ENCODE results near the gene GAS6. TPM values are rescaled to one million over a fixed set of nuclear protein-coding genes. Genes with fewer than 3 reads are reported as not detected.
"Not testable (repeated sequence)": the region's sequence is repeated elsewhere in the genome, so short reads cannot be mapped to it uniquely, and the experiment has no call there.

Gene GAS6
- total and polyA plus RNA-seq, 9 donors: 35.7 to 53.9 (median 42.6) TPM

GRCh38 chr13:113792886-113793717 lies 70.8 kb downstream of the GAS6 start:
- H3K9me3 ChIP-seq (replicated peaks; ENCODE audit: control insufficient read depth, low read depth, low read length): no peaks in the 10 kb centered on the region
- H3K4me3 ChIP-seq (ENCODE audit: low read length): no peak overlapping the region
- H3K27ac ChIP-seq (ENCODE audit: low read length): no peak overlapping the region
- 81% methylated on average over 23 of the region's 33 CpGs for WGBS (ENCODE audit: insufficient coverage)
- H3K27me3 ChIP-seq (ENCODE audit: control insufficient read depth, insufficient read depth, low read length): peaks cover 14% of the 10 kb centered on the region
- no peak for DNase-seq
- H3K4me1 ChIP-seq (ENCODE audit: control insufficient read depth, insufficient read depth, low read length): no peaks in the 10 kb centered on the region
- H3K36me3 ChIP-seq (ENCODE audit: control insufficient read depth, insufficient read depth, low read length): no peaks in the 10 kb centered on the region

DNA sequence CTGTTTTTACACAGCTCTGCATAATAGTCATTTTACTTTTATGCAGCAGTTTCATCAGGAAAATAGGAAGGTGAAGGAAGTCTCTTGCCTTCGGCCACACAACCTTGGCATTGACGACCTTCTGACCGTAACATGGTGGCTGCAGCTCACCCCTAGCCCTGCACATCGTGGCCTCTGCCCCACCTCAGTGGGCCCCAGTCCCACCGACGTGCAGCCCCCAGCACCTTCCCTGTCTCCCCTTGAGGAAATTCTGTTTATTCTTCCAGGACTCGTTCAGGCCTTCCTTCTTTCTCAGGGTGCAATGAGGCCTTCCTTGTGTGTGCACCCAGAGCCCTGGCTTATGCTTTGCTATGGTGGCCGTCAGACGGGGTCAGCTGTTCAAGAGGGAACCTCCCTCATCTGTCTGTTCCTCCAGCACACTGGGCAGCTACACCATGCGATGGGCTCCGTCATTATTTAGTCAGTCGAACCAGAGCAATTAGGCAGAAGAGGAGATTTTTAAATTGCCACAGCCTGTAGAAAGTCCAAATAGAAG lies 71.6 kb downstream of the GAS6 start:
- H3K36me3 ChIP-seq (ENCODE audit: control insufficient read depth, insufficient read depth, low read length): no peaks in the 10 kb centered on the region
- H3K4me3 ChIP-seq (ENCODE audit: low read length): no peak overlapping the region
- no peaks in the 10 kb centered on the region for H3K9me3 ChIP-seq (replicated peaks; ENCODE audit: control insufficient read depth, low read depth, low read length)
- 70% methylated on average over 9 of the region's 12 CpGs for WGBS (ENCODE audit: insufficient coverage)
- no peak for DNase-seq
- H3K27ac ChIP-seq (ENCODE audit: low read length): no peak overlapping the region
- no peaks in the 10 kb centered on the region for H3K4me1 ChIP-seq (ENCODE audit: control insufficient read depth, insufficient read depth, low read length)
- peaks cover 14% of the 10 kb centered on the region for H3K27me3 ChIP-seq (ENCODE audit: control insufficient read depth, insufficient read depth, low read length)

- Histone ChIP-seq H3K4me1 (ENCODE audit: control insufficient read depth, insufficient read depth, low read length) (no peaks in the 10 kb centered on the region), H3K36me3 (ENCODE audit: control insufficient read depth, insufficient read depth, low read length) (no peaks in the 10 kb centered on the region), H3K27me3 (ENCODE audit: control insufficient read depth, insufficient read depth, low read length) (peaks cover 14% of the 10 kb centered on the region), H3K4me3 (ENCODE audit: low read length) (no peak overlapping the region), H3K27ac (ENCODE audit: low read length) (no peak overlapping the region), H3K9me3 (replicated peaks; ENCODE audit: control insufficient read depth, low read depth, low read length) (no peaks in the 10 kb centered on the region)
- 65% methylated on average over 10 of the region's 19 CpGs for WGBS (ENCODE audit: insufficient coverage)
- no peak for DNase-seq
Observed at GRCh38 chr13:113791761-113792160, 72.1 kb downstream of the GAS6 start.

DNA sequence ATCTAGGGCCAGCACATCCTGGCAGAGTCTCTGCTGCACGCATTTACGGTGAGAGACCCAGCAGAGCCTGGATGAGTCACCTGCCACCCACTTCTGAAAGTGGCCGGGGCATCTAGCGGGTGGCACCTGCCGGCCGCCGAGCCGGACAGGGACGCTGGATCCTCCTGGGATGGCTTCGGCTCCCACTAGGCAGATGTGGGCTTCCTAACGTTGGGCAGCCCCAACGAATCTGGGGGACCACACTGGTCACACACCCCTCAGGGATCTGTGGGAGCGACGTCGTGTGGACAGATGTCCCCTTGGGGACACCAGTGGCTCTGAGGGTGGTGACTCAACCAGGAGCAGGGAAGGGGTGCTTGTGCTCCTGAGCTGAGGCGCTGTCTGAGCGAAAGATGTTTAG lies 72.7 kb downstream of the GAS6 start:
- H3K36me3 ChIP-seq (ENCODE audit: control insufficient read depth, insufficient read depth, low read length): no peaks in the 10 kb centered on the region
- 77% methylated on average over 17 of the region's 17 CpGs for WGBS (ENCODE audit: insufficient coverage)

GRCh38 chr13:113789931-113790330 lies 73.9 kb downstream of the GAS6 start:
- H3K27ac ChIP-seq (ENCODE audit: low read length); H3K4me3 ChIP-seq (ENCODE audit: low read length); H3K4me1 ChIP-seq (ENCODE audit: control insufficient read depth, insufficient read depth, low read length); DNase-seq; H3K36me3 ChIP-seq (ENCODE audit: control insufficient read depth, insufficient read depth, low read length); H3K9me3 ChIP-seq (replicated peaks; ENCODE audit: control insufficient read depth, low read depth, low read length): not testable (repeated sequence)
- peaks cover 11% of the 10 kb centered on the region for H3K27me3 ChIP-seq (ENCODE audit: control insufficient read depth, insufficient read depth, low read length)
- whole genome bisulfite sequencing (ENCODE audit: insufficient coverage): 92% methylated on average over 13 of the region's 13 CpGs

More for the DNA sequence above, 72.7 kb downstream of the GAS6 start:
- H3K9me3 ChIP-seq (replicated peaks; ENCODE audit: control insufficient read depth, low read depth, low read length): no peaks in the 10 kb centered on the region
- no peaks in the 10 kb centered on the region for H3K4me1 ChIP-seq (ENCODE audit: control insufficient read depth, insufficient read depth, low read length)
- H3K27me3 ChIP-seq (ENCODE audit: control insufficient read depth, insufficient read depth, low read length): peaks cover 12% of the 10 kb centered on the region
- no peak overlapping the region for H3K4me3 ChIP-seq (ENCODE audit: low read length)
- DNase-seq: no peak
- H3K27ac ChIP-seq (ENCODE audit: low read length): no peak overlapping the region

GRCh38 chr13:113789167-113789566 lies 74.7 kb downstream of the GAS6 start:
- Histone ChIP-seq H3K27ac (ENCODE audit: low read length) (no peak overlapping the region), H3K4me1 (ENCODE audit: control insufficient read depth, insufficient read depth, low read length) (no peaks in the 10 kb centered on the region), H3K9me3 (replicated peaks; ENCODE audit: control insufficient read depth, low read depth, low read length) (no peaks in the 10 kb centered on the region), H3K27me3 (ENCODE audit: control insufficient read depth, insufficient read depth, low read length) (peaks cover 10% of the 10 kb centered on the region), H3K4me3 (ENCODE audit: low read length) (no peak overlapping the region), H3K36me3 (ENCODE audit: control insufficient read depth, insufficient read depth, low read length) (no peaks in the 10 kb centered on the region)
- DNase-seq: no peak
- 76% methylated on average over 6 of the region's 6 CpGs for WGBS (ENCODE audit: insufficient coverage)

- H3K36me3 ChIP-seq (ENCODE audit: control insufficient read depth, insufficient read depth, low read length): no peaks in the 10 kb centered on the region
- H3K4me1 ChIP-seq (ENCODE audit: control insufficient read depth, insufficient read depth, low read length): no peaks in the 10 kb centered on the region
- peaks cover 10% of the 10 kb centered on the region for H3K27me3 ChIP-seq (ENCODE audit: control insufficient read depth, insufficient read depth, low read length)
- H3K9me3 ChIP-seq (replicated peaks; ENCODE audit: control insufficient read depth, low read depth, low read length): no peaks in the 10 kb centered on the region
- WGBS (ENCODE audit: insufficient coverage): 88% methylated on average over 26 of the region's 31 CpGs
- H3K27ac ChIP-seq (ENCODE audit: low read length): no peak overlapping the region
- DNase-seq: no peak
- no peak overlapping the region for H3K4me3 ChIP-seq (ENCODE audit: low read length)
Observed at GRCh38 chr13:113788413-113789135, 75.3 kb downstream of the GAS6 start.

GRCh38 chr13:113787694-113788093 lies 76.2 kb downstream of the GAS6 start:
- H3K9me3 ChIP-seq (replicated peaks; ENCODE audit: control insufficient read depth, low read depth, low read length): no peaks in the 10 kb centered on the region
- H3K27me3 ChIP-seq (ENCODE audit: control insufficient read depth, insufficient read depth, low read length): peaks cover 7% of the 10 kb centered on the region
- H3K27ac ChIP-seq (ENCODE audit: low read length): no peak overlapping the region
- no peaks in the 10 kb centered on the region for H3K4me1 ChIP-seq (ENCODE audit: control insufficient read depth, insufficient read depth, low read length)
- WGBS (ENCODE audit: insufficient coverage): 58% methylated on average over 8 of the region's 12 CpGs
- no peak for DNase-seq
- no peak overlapping the region for H3K4me3 ChIP-seq (ENCODE audit: low read length)
- H3K36me3 ChIP-seq (ENCODE audit: control insufficient read depth, insufficient read depth, low read length): no peaks in the 10 kb centered on the region

DNA sequence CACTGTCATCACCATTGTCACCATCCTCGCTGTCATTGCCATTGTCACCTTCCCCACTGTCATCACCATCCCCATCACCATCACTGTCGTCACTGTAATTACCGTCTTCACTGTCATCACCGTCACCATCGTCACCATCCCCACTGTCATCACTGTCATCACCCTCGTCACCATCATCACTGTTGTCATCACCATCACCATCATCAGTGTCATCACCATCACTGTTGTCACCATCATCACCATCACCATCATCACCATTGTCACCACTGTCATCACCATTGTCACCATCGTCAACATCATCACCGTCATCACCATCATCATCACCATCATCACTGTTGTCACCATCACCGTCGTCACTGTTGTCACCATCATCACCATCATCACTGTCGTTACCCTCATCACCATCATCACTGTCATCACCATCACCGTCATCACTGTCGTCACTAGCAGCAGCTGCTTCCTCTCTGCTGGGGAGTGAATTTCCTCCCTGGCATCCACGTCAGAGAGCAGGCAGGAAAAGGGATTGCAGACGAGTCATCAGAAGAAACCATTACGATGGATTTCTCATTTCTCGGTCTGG lies 77.5 kb downstream of the GAS6 start:
- WGBS (ENCODE audit: insufficient coverage): 87% methylated on average over 17 of the region's 17 CpGs

More for the DNA sequence above, 77.5 kb downstream of the GAS6 start:
- peaks cover 4% of the 10 kb centered on the region for H3K27me3 ChIP-seq (ENCODE audit: control insufficient read depth, insufficient read depth, low read length)
- H3K36me3 ChIP-seq (ENCODE audit: control insufficient read depth, insufficient read depth, low read length): no peaks in the 10 kb centered on the region
- no peaks in the 10 kb centered on the region for H3K9me3 ChIP-seq (replicated peaks; ENCODE audit: control insufficient read depth, low read depth, low read length)
- no peak overlapping the region for H3K27ac ChIP-seq (ENCODE audit: low read length)
- DNase-seq: no peak
- no peaks in the 10 kb centered on the region for H3K4me1 ChIP-seq (ENCODE audit: control insufficient read depth, insufficient read depth, low read length)
- H3K4me3 ChIP-seq (ENCODE audit: low read length): no peak overlapping the region

Data from muscle of leg (tissue), 11 donors.